HL-60/S4 treated with retinoic acid at 250 ng/mL for 4 days and 3 days (cell line): Measurements from ENCODE around the gene C1QTNF12.

Experiments
- in situ Hi-C: fragments of 300-500 bp; cut with MboI; formaldehyde crosslinking; loops from 2 replicates; pipeline ENCODE4 v1.7.0; 2022; ENCODE audit warnings: low sequenced_read_pairs

Gene C1QTNF12, protein sequence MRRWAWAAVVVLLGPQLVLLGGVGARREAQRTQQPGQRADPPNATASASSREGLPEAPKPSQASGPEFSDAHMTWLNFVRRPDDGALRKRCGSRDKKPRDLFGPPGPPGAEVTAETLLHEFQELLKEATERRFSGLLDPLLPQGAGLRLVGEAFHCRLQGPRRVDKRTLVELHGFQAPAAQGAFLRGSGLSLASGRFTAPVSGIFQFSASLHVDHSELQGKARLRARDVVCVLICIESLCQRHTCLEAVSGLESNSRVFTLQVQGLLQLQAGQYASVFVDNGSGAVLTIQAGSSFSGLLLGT

DNA sequence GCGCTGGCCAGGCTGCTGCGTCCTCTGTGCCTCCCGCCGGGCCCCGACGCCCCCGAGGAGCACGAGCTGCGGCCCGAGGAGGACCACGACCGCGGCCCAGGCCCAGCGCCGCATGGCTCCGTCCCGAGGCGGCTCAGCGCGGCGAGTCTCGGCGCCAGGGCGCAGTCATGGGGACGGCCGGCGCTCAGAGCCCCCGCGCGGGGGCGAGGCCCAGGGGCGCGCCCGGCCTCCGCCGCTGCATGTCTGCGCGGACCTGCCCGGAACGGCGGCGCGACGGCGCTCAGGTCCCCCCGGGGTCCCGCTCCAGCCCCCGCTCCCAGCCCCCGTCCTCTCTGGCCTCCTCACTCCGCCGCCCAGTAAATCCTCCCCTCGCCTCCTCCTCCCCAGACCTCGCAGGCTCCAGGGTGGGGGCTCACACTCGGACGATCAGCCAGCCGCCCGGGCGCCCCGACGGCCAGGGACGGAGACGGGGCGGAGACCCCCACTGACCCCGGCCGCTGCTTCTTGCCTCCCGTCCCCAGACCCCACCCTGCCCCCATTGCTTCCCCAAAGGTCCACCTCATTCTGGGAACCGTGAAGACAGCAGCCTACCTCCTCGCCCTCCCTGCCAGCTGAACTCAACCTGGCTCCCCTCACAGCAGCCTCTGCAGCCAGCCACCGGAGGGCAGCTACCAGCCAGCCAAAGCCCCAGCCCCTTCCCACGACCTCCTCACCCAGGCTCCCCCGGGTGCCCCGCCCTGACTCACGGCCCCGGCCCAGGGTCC, at the start of gene C1QTNF12:
TSS of gene C1QTNF12 (minus strand) at position 146 of the 764 bp plus-strand sequence. CDS start at position 114, 32 bp downstream.
- in situ Hi-C loops: loop anchor here (25.0 kb wide), 1 partner anchor 109 kb away; no protein-coding TSS in a partner anchor

DNA sequence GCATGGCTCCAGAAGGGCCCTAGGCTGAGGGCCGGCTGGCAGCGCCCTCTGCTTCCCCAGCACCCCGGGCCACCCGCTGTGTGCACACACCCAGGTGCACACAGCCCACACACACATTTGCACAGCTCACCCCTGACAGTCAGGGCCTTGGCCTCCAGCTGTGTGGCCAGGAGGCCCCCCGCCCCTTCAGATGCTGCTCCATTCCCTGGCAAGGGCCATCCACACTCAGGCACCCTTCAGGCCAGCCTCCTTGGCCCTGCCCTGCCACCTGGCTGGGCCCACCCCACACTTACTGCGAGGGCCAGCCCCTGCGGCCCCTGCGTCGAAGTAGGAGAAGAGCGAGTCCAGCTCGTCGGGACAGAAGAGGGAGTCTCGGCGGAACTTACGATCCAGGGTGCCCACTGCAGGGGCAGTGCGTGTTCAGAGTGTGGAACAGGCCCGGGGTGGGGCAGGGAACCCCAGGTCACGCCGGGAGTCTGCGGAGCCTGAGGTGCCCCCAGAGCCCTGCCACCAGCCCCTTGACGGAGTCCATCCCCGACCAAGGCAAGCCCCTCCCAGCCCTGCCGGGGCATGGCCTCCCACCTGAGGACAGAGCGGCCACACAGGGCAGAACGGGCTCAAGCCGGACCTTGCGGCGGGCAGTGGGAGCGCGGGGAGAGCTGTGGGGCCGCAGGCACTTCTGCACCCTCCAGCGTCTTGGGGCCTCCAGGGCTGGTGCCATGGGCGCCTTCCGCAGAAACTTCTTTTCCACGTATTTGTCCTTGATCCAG, 48.8 kb upstream of the C1QTNF12 start:
- in situ Hi-C loops: no loop called here

DNA sequence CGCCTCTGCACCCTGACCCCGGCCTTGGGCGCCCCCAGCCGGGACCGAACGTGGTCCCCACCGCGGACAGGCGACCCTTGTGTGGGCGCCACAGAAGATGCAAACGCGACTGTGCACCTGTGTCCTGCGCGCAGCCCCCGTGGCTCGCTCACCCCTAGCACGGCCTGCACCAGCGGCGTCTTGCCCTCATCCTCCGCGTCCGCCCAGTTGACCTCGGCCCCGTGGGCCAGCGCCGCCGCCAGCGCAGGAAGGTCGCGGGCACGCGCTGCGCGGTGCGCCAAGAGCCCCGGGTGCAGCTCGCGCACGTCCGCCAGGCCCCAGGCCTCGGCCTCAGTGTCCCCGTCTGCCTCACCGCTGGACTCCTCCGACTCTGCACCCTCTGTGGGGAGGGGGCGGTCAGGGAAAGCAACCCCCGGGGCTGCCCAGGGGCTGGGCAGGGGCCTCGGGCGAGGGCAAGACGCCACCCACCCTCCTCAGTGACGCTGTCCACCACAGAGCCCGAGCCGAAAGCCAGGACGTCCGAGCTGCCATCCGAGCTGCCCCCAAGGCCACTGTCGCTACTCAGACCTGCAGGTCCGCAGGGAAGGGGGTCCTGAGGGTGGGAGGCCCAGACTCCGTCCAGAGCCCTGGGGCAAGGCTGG, 47.8 kb upstream of the C1QTNF12 start:
- in situ Hi-C loops: no loop called here

DNA sequence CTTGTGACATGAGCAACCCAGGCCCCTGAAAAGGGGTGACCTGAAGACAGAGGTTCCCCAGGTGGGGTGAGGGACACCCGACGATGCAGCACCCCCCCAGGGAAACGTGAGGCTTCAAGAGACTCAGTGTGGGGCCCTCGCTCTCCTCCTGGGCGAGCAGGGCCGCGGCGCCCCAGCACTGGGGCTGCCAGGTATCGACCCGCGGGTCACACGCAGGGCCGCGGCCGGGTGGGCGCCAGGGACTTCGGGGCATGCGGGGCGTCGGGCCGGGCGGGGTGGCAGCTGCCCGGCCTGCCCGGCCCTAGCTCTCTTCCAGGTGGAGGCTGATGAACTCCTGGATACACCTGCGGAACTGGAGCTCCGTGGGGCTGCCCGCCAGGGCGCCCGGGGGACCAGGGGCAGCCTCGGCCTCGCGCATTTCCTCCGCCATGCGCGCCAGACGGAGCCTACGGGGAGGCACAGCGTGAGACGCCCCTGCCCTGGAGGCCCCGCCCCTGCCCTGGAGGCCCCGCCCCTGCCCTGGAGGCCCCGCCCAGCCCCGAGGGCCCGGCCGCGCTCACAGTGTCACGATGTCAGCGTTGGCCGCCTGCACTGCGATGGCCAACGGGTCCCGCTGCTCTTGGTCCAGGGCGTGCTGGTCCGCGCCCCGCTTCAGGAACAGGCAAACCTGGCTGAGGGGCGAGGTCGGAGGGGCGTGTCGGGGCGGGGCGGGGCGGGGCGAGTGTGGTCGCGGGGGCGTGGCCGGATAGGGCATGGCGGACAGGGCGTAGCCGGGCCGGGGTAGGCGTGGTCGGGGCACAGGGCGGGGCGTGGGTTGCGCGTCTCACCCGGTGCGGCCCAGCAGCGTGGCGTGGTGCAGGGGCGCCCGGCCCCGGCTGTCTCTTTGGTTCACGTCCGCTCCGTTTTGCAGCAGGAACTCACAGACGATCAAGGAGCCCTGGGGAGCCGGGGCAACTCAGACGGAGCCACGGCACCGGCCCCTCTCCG, 47.0 kb upstream of the C1QTNF12 start:
- in situ Hi-C loops: no loop called here

DNA sequence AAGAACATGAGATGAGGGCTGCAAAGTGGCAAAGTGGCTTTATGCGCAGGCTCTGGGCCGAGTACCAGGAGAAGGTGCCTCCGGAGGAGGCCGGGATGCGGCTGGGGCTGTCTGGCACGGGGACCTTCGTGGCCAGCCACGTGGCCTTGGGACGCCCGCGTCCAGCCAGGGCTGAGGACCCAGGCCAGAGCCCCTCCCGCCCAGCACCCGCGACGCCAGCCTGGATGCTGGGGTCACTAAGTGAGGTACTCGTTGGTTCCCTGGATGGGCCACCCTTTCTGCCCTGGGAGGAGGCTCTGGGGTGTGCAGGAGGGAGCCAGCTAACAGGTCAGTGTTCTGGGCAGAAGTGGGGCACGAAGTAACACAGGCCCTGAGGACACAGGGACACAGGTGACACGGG, 46.3 kb upstream of the C1QTNF12 start:
- in situ Hi-C loops: no loop called here

DNA sequence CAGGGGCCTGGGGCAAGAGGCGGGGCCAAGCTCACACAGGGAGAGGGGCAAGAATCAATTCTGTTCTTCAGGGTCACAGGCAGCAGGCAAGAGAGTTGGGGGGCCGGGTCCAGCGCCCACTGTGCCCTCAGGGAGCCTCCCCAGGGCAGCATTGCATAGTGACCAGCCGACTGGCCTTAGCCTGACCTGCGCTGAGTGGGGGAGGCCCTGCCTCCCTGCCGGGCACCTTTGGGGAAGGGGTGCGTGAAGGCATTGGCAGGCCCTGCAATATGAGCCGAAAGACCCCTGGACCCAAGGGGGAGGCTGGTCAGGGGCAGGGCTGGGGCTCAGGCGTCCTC, 45.9 kb upstream of the C1QTNF12 start:
- in situ Hi-C loops: no loop called here

DNA sequence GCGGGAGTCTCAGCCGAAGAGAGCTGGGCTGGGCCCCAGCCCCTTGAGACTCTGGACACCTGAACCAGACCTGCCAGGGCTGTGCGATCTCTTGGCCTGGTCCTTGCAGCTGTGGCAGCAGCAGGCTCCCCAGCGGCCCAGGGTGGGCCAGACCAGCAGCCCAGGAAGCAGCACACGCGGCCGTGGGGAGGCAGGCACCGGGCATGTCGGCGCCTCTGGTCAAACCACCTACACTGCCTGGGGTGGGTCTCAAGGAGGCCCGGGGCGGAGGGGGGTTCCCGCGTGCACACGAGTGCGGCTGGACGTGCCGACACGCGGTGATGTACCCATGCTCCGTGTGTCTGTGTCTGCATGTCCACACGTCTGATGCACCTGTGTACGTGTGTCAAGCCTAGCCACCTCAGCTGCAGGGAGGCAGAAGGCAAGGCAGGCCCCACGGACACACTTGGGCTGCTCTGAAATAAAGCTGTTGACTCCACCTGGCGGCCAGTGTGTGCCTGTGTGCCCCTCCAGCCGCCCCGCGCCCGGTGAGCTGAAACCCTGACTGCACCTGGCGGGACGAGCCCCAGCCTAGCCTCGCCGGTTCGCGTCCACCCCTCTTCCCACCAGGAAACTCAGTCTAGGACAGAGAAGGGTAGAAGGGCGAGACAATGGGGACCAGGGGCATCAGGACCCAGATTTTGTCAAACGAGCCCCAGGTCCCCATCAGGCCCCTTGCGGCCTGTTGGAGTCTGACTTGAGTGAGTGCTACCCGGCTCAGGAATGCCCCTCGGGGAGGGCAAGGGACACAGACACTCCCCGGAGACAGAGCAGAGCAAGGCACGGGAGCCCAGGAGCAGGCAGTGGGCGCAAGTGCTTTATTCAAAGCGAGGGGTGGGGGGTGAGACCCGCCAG, 45.3 kb upstream of the C1QTNF12 start:
- in situ Hi-C loops: no loop called here

DNA sequence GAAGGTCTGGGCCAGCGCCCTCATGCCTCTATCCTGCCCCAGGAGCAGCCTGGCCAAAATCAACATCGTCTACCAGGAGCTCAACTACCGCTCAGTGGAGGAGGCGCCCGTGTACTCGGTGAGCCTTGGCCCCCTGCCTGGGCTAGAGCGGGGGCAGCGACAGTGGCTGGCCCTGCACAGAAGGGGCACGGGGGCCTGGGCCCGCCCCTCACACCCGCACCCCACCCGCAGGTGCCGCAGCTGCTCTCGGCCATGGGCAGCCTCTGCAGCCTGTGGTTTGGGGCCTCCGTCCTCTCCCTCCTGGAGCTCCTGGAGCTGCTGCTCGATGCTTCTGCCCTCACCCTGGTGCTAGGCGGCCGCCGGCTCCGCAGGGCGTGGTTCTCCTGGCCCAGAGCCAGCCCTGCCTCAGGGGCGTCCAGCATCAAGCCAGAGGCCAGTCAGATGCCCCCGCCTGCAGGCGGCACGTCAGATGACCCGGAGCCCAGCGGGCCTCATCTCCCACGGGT, 44.6 kb upstream of the C1QTNF12 start:
- in situ Hi-C loops: no loop called here

DNA sequence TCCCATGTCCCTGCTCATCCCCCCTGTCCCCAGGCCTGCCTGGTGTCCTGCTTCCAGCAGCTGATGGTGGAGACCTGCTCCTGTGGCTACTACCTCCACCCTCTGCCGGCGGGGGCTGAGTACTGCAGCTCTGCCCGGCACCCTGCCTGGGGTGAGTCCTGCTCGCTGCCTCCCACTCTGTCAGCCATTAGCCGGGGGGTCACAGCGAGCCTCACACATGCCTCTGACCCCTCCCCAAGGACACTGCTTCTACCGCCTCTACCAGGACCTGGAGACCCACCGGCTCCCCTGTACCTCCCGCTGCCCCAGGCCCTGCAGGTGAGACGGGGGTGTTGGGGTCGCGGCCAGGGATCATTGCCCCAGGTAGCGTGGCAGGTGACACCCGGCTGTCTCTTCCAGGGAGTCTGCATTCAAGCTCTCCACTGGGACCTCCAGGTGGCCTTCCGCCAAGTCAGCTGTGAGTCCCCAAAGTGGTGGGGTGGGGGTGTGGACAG, 43.8 kb upstream of the C1QTNF12 start:
- in situ Hi-C loops: no loop called here

DNA sequence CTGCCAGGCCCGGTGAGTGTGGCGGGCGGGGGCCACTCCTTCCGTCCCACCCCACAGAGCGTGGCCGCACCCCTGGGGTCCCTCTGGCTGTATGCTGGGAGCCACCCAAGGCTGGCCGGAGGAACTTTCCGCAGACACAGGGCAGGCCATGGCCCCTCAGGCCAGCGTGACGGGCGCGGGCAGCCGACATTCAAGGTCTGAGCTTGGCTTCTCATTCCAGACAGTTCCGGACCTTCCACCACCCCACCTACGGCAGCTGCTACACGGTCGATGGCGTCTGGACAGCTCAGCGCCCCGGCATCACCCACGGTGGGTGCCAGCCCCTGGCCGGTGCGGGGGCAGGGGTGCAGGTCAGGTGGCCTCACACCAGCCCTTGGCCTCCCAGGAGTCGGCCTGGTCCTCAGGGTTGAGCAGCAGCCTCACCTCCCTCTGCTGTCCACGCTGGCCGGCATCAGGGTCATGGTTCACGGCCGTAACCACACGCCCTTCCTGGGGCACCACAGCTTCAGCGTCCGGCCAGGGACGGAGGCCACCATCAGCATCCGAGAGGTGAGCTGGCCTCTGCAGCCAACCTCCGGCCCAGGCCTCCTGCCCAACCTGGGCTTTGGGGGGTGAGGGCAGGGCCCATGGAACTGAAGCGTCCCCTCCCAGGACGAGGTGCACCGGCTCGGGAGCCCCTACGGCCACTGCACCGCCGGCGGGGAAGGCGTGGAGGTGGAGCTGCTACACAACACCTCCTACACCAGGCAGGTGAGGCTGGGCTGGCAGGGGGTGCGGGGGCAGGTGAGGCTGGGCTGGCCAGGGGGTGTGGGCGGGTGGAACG, 41.0 kb upstream of the C1QTNF12 start:
- in situ Hi-C loops: no loop called here

DNA sequence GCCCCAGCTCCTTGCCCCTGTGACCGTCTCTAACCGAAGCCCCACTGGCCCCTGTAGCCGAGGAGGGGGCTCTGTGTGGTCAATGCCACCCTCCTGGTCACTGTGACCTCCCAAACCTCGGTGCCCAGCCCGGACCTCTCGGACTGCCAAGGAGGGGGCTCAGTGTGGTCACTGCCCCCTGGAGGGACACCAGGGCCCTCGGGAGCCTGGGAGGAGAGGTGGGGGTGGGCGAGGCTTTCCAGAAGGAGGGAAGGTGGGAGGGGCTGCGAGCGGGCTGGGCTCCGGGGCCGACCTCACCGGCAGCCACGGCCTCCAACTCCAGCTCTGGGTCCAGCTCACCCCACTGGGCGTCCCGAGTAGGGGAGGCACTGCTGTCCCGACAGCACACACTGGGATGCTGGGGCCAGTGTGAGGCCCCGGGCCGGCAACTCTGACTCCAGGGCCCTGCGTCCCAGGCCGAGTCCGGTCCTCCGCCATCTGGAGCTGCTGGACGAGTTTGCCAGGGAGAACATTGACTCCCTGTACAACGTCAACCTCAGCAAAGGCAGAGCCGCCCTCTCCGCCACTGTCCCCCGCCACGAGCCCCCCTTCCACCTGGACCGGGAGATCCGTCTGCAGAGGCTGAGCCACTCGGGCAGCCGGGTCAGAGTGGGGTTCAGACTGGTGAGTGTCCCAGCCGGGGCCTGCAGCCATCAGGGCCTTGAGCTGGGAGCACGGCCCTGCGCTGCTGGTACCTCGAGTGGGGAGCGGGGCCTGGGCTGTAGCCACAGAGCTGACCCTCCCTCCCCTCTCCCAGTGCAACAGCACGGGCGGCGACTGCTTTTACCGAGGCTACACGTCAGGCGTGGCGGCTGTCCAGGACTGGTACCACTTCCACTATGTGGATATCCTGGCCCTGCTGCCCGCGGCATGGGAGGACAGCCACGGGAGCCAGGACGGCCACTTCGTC, 40.1 kb upstream of the C1QTNF12 start:
- in situ Hi-C loops: no loop called here

DNA sequence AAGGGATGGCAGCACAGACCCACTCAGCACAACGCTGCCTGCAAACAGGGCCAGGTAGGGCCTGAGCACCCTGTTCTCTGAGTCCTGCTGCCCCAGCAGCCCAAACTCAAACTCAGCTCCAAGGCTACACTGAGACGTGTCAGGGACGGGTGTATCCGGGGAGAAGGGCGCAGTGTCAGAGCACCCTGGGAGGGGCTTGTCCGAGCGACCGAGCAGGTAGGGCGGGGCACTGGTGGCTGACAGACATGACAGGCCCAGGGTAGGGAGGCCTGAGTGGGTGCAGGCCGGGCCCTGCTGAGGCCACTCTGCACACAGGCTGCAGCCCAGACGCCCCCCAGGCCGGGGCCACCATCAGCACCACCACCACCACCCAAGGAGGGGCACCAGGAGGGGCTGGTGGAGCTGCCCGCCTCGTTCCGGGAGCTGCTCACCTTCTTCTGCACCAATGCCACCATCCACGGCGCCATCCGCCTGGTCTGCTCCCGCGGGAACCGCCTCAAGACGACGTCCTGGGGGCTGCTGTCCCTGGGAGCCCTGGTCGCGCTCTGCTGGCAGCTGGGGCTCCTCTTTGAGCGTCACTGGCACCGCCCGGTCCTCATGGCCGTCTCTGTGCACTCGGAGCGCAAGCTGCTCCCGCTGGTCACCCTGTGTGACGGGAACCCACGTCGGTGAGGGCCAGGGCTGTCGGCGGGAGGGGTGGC, 39.2 kb upstream of the C1QTNF12 start:
- in situ Hi-C loops: no loop called here

DNA sequence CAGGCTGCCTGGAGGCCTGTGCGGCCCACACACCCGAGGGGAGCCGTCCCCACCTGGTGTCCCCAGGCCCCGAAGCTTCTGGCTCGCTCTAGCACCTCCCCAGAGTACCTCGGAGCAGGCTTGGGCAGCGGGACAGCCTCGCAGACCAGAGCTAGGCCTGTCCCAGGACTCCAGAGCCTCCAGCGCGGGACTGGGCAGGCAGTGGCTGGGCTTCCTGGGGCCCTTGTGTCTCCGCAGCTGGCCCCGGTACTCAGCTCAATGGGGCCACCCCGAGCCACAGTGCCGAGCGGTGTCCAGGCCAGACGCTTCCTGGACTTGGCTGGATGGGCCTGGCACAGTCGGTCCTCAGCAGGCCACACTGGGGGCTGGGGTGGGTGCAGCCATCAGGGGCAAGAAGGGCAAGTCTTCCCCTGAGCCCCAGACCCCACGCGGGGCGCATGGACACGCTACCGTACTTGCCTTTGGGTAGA, 38.6 kb upstream of the C1QTNF12 start:
- in situ Hi-C loops: no loop called here

DNA sequence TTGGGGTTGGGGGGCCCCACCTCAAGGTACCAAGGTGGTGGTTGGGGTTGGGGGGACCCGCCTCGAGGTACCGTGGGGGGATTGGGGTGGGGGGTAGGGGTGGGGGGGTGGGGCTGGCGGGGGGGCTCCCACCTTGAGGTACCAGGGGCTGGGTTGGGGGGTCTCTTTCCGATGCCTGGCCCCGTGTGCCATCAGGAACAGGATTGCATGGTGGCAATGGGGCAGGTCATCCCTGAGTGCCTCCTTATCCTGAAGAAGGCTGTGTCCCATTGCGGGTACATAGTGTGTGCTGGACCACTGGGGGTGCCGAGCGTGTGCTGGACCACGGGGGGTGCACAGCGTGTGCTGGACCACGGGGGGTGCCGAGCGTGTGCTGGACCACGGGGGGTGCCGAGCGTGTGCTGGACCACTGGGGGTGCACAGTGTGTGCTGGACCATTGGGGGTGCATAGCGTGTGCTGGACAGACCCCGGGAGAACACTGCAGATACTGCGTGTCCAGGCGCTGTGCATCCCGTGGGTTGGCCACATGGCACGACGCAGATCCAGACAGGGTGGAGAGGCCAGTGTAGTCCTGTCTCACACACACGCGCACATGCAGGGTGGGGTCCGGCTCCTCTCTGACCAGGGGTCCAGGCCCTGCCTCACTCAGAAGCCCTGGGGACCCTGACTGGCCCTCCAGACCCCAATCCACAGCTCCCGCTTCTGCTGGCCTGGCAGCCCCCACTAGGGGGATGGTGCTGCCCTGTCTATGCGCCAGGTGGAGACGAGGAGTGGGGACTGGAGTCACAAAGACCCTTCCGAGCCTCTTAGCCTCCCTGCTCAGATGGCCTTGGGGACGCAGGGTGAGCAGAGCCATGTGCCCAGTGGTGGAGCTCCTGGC, 37.9 kb upstream of the C1QTNF12 start:
- in situ Hi-C loops: no loop called here

DNA sequence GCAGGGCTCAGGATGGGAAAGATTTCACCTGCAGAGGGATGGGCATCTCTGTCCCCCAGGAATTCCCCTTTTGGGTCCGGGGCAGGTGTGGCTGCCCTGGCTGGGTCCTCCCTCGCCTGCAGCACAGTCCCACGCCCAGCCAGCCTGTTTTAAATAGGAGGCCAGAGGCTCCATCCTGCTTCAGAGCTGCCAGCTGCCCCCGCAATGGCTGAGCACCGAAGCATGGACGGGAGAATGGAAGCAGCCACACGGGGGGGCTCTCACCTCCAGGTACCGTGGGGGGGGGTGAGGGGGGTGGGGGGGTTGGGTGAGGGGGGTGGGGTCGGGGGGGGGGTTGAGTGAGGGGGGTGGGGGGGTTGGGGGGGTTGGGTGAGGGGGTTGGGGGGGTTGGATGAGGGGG, 37.3 kb upstream of the C1QTNF12 start:
- in situ Hi-C loops: no loop called here
